Measurements from ENCODE around the gene ZFAND2A.

DNA sequence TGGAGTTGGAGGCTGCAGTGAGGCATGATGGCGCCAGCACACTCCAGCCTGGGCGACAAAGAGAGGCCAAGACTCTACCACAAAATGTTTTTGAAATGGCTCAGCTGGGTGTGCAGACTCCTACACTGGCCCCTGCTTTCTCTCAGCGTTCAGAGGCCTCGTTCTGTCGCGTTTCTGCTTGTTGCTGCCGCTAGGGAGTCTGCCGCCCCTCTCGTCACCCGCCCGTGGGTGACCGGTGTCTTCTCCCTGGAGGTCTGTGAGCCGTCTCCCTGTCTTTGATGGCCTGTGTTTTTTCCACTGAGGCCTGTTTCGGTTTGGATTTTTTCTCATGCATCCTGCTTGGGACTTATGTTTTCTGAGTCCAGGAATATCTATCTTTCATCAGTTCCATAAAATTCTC, 49.1 kb upstream of the ZFAND2A start:
- TF ChIP-seq, protein P1, sequence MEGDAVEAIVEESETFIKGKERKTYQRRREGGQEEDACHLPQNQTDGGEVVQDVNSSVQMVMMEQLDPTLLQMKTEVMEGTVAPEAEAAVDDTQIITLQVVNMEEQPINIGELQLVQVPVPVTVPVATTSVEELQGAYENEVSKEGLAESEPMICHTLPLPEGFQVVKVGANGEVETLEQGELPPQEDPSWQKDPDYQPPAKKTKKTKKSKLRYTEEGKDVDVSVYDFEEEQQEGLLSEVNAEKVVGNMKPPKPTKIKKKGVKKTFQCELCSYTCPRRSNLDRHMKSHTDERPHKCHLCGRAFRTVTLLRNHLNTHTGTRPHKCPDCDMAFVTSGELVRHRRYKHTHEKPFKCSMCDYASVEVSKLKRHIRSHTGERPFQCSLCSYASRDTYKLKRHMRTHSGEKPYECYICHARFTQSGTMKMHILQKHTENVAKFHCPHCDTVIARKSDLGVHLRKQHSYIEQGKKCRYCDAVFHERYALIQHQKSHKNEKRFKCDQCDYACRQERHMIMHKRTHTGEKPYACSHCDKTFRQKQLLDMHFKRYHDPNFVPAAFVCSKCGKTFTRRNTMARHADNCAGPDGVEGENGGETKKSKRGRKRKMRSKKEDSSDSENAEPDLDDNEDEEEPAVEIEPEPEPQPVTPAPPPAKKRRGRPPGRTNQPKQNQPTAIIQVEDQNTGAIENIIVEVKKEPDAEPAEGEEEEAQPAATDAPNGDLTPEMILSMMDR (conservative IDR thresholded peaks at IDR 0.05 in 1 of 2, IDR thresholded peaks at IDR 0.05 in 1 of 2; ENCODE audit: extremely low read depth in 1 of 2, insufficient read depth in 1 of 2, low read depth in 1 of 2, low read length in 2 of 2): no peak
- TF ChIP-seq EZH2 (IDR thresholded peaks at IDR 0.05; ENCODE audit: borderline replicate concordance, low read length): no peak

Data from mammary epithelial cell (primary cell).